HG03039 (cell line): ENCODE data around the gene C1orf50.
"Not testable (repeated sequence)": the region's sequence is repeated elsewhere in the genome, so short reads cannot be mapped to it uniquely, and the experiment has no call there.

Experiments used
- ATAC-seq: cut with Tn5 transposase; IDR thresholded peaks from one replicate; pipeline ENCODE4 v1.9.1; 2021; ENCODE audit warnings: mild to moderate bottlenecking, moderate library complexity; ENCODE audit not compliant: unreplicated experiment

The C1orf50 gene

GRCh38 chr1:42766741-42767509 is at the start of gene C1orf50, which contains the start of gene P3H1:
Gene C1orf50, plus strand, starts transcription at chr1:42767249. Its CDS starts 63 bp downstream, at chr1:42767312.
Gene P3H1, minus strand, starts transcription at chr1:42767028. Its CDS starts 57 bp downstream, at chr1:42766971.
- peak; percentile 85 for ATAC-seq

DNA sequence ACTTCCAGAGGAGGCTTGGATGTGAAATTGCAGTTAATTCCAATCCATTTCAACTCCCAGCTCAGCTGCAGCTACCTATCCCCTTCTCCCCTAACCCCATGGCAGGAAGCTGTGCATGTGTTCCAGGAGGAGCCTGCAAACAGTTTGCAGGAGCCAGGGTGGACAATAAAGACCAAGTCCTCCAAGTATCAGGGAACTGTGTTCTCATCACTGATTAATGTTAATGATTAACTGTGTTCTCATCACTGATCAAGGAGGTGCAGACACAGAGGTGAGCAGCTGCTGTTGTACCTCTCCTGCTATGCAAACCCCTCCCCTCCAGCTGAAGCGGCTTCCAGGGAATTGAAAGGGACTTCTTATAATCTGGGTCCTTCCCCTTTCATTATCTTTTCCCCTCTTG is 46.2 kb upstream of the C1orf50 start:
- ATAC-seq: no peak

GRCh38 chr1:42721926-42722325 is 45.1 kb upstream of the C1orf50 start:
- ATAC-seq: no peak

GRCh38 chr1:42722403-42722802 is 44.6 kb upstream of the C1orf50 start:
- ATAC-seq: not testable (repeated sequence)

DNA sequence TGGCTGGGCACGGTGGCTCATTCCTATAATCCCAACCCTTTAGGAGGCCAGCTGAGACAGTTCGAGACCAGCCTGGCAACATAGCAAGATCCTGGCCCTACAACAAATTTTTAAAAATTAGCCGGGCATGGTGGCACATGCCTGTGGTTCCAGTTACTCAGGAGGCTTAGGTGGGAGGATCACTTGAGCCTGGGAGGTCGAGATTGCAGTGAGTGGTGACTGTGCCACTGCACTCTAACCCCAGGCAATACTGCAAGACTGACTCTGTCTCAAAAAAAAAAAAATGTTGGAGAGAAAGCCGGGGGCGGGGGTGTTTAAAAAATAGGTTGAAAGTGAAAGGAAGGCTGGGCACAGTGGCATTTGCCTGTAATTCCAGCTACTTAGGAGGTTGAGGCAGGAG is 43.5 kb upstream of the C1orf50 start:
- ATAC-seq: no peak

- ATAC-seq: not testable (repeated sequence)
Observed at GRCh38 chr1:42725820-42726219, 41.2 kb upstream of the C1orf50 start.

DNA sequence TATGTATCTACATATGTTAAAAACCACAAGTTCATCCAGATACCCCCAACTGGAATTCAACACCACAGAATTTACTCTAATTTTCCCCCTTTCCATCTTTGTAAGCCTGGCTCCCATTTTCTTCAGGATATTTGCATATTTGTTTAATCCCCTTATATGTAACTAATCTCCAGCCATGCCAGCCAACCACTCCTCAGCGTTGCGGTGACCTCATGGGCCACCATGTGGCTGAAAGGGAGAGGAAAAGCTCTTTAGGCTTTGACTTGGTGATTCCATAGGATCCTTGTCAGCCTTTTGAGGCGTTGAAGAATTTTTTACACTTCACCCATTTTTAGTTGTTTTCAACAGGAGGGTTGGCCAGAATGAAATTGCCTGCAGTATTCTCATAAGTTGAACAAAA is 37.0 kb upstream of the C1orf50 start:
- ATAC-seq: no peak

DNA sequence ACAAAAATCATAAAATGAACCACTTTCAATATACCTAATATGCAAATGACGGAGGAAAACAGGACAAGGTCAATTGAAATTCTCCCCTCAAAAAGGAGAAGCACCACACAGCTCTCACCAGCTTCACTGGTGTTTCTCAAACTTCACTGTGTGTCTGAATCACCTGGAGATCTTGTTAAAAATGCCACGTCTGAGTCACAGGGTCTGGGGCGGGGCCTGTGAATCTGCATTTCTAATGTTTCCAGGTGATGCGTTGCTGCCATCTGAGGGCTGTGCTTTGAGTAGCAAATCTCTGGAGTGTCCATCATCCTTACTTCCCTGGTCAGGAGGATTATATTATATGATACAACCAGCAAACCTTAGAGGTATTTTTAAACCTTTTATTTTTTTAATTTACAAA is 36.1 kb upstream of the C1orf50 start:
- no peak for ATAC-seq

DNA sequence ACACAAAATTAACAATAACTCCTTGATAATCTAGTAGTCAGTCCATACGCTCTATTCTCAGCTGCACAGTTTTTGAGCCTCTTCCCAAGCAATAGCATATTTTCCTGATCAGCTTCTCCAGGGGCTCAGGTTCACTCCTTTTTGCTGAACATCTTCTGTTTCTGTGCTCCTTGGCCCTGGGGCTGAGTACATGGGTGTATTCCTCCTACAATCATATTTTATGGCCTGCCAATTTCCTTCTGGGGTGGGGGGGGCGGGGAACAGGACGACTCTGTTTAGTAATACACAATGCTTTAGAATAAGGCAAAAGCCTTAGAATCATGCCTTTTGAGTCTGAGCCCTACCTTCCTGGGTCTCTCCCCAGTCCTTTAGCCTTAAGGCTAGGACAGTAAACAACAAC is 35.5 kb upstream of the C1orf50 start:
- ATAC-seq: no peak

GRCh38 chr1:42732126-42732680 is 34.8 kb upstream of the C1orf50 start:
- ATAC-seq: no peak

- no peak for ATAC-seq
Observed at GRCh38 chr1:42733415-42734200, 33.4 kb upstream of the C1orf50 start.

DNA sequence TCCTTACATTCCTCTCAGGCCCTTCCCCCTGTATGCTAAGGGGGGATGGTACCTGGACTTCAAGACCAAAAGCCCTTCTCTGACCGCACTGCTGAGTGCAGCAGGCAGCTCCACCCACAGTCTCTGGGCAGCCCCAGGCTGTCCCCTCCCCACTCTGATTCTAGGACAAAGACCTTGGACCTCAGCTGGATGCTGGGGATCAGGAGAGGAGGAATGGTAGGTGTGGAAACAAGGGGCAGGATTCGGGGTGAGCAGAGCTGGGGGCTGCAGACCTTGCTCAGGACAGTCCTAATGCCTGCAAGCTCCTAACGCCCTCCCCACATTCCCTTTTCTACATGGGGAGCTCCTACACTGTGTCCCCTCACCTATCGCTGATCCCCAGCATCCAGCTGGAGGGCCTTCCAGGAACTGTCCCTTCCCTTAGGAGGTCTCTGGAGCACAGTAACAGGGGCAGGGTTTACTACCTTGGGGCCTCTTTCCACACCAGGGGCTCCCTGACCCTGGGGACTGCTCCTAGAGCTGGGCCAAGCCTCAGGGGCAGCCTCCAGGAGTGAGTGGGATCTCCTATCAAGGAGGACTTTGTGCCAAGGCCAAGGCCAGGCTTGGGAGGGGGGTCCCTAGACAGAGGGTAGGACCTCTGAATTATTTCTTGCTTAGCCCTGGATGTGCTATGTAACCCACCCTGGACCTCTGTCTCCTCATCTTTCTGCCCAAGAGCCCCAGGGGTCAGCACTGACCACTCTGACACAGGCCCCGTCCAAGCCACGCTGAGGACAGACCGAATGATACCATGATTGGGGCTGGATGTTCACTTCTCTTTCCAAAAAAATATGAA is 32.6 kb upstream of the C1orf50 start:
- ATAC-seq: no peak

- no peak for ATAC-seq
Observed at GRCh38 chr1:42735056-42735455, 32.0 kb upstream of the C1orf50 start.

DNA sequence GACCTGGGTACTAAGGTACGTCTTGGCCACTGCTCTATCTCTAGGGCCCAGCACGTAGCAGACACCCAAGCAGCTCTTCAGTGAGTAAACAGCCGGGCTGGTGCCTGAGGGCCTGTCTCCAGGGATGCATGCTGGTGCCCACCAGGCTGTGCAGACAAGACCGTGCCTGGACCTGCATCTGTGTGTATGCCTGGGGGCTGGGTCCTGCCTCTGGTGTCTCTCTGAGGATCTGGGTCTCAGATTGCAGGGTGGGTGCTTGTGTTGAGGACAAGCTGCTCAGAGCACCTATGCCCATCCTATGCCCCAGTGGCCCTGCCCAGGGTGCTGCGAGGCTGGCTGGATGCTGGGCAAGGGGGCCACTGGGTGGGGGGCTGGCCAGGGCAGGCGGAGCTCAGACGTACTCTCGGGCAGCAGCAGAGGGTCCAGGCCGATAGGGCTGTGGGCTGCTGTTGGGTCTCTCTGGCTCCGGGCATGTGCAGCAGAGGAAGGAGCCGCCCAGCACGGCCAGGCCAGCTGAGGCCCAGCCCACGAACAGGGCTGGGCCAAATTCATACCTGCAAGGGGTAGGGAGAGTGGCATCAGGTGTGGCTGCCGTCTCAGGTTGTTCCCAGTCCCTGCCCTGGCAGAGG is 31.5 kb upstream of the C1orf50 start:
- ATAC-seq: no peak

DNA sequence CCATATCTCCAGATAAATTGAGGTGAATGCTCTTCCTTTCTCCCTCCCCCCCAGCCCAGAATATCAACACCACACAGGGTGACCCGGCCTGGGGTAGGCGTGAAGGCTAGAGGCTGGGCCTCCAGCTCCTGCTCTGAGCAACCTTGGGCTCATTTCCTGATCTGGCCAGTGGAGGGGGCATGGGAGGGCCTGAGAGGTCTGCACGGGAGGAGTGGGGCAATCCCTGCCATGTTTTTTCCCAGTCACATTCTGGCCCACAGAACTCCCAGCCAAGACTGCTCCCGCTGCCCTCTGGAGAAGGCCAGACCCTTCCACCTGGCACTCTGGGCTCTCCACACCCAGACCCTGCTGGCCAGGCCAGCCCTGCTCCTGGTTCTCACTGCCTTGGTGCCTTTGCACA is 30.9 kb upstream of the C1orf50 start:
- no peak for ATAC-seq

- no peak for ATAC-seq
Observed at GRCh38 chr1:42736571-42737200, 30.4 kb upstream of the C1orf50 start.

DNA sequence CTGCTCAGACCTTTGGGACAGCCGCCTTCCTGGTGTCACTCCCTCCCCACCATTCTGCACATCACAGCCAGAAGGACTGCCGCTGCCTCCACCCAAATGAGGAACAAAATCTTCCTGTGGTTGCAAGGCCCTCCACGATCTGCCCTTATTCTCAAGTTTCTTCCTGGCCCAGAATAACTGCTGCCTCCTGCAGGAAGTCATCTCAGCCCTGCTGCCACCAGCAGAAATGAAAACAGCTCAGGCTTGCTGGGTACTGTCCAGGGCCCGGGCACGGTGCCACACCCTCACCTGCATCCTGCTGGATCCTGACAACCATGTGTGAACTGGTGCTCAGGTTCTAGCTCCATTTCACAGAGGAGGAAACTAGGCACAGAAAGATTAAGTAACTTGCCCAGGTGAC is 29.8 kb upstream of the C1orf50 start:
- no peak for ATAC-seq

DNA sequence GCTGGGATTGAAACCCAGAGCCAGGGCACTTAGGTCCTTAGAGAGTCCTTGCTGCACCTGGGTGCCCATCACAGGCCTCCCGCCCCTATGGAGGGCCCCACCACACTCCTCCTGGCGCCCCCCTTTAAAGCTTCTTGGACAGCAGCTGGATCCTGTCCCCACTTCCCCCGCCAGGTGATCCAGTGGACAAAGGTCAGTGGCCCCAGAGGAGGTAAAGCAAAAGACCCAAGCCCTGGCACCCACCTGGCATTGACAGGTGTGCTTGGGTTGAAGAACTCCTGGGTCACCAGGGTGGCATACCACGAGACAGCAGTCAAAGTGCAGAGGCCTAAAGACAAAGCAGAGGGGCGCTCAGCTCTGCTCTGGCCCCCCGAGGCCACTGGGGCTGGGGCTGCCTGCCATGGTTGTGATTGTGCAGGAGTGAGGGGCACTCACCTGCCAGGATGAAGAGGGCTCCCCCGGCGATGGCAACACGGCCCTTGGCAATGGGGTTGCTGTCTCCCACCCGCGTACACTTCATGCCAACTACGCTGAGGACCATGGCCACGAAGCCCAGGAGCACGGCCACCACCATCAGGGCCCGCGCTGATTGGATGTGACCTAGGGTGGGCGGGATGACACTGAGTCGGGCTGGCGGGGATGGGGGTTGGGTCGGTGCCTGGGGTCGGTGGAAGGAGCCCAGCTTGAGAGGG is 28.9 kb upstream of the C1orf50 start:
- ATAC-seq: no peak

DNA sequence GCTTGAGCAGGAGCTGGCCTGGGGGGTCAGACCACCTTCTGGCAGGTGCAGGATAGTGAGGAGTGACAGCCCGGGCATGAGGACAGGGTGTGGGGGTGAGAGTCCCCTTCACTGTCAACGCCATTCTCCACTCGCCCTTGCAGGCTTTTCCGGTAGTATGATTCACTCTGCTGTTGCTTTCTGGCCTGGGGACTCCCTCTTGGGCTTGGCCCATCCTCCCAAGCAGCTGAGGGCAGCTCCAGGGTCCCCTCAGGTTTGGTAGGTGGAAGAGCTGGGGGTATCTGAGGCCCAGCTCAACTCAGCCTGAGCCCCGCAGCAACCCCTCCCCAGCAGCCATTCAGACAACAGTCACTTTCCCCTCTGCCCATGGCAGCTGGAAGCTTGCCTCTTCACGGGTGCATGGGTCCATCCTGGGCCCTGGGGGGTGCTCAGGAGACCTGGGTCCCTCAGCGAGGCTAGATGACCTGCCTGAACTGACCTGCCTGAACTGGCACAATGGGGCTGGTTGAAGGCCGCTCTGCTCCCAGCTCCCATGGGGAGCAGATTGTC is 28.3 kb upstream of the C1orf50 start:
- no peak for ATAC-seq
